Gastroesophageal sphincter (tissue), 4 donors: ENCODE measurements around the gene PRKAR2A. TPM values are rescaled to one million over a fixed set of nuclear protein-coding genes. Genes with fewer than 3 reads are reported as not detected.
"Not testable (repeated sequence)": the region's sequence is repeated elsewhere in the genome, so short reads cannot be mapped to it uniquely, and the experiment has no call there.

Experiments
- ATAC-seq: fragments of 150-250 bp; one replicate; pipeline ENCODE4 v1.9.1; 2016; ENCODE audit warnings: mild to moderate bottlenecking, moderate library complexity
- H3K27ac ChIP-seq, 4 donors: fragments of 200-600 bp; sonication (generic) in 3 of 4; 1 replicate in 3 of 4; 2 replicates in 1 of 4; pipeline ENCODE4 v1.5.1; 2016 to 2019
- H3K27me3 ChIP-seq: fragments of 200-600 bp; sonication (generic); one replicate; pipeline ENCODE4 v1.5.1; 2019
- H3K36me3 ChIP-seq, 2 donors: fragments of 200-600 bp; sonication (generic); one replicate each; pipeline ENCODE4 v1.5.1; 2019; ENCODE audit warnings: control low read depth in 1 of 2
- H3K4me1 ChIP-seq, 3 donors: fragments of 200-600 bp; sonication (generic); 1 replicate in 2 of 3; 2 replicates in 1 of 3; pipeline ENCODE4 v1.5.1; 2016 to 2019; ENCODE audit warnings: control low read depth in 2 of 3
- H3K4me3 ChIP-seq, 2 donors: fragments of 200-600 bp; sonication (generic); one replicate each; pipeline ENCODE4 v1.5.1; 2019; ENCODE audit warnings: mild to moderate bottlenecking in 1 of 2, moderate library complexity in 1 of 2
- H3K9me3 ChIP-seq, 3 donors: fragments of 200-600 bp; sonication (generic); one replicate each; pipeline ENCODE4 v1.5.1; 2017 to 2019; ENCODE audit warnings: control low read depth in 2 of 3
- EP300 ChIP-seq: sonication (generic); formaldehyde crosslinking; IDR thresholded peaks from one replicate; pipeline ENCODE4 v1.6.1; 2017; ENCODE audit warnings: antibody characterized with exemption, mild to moderate bottlenecking
- POLR2A ChIP-seq, 2 donors: fragments of 450-650 bp; IDR thresholded peaks; one replicate each; pipeline ENCODE4 v1.6.1; 2017; ENCODE audit warnings: antibody characterized with exemption in 2 of 2, mild to moderate bottlenecking in 2 of 2, moderate library complexity in 1 of 2
- POLR2AphosphoS5 ChIP-seq: sonication (generic); formaldehyde crosslinking; IDR thresholded peaks from one replicate; pipeline ENCODE4 v1.6.1; 2017; ENCODE audit warnings: antibody characterized with exemption
- WGBS, 2 donors: methylation state at CpG; one replicate each; pipeline ENCODE4 v1.1.5; 2018; ENCODE audit warnings: low coverage in 1 of 2; 5-methylcytosine and 5-hydroxymethylcytosine counted together
- total RNA-seq, 4 donors: library from RNA; depleted of rRNA; stranded (reverse); fragments of >200 nt; gene quantifications; one replicate each; pipeline ENCODE4 v1.1.0, GENCODE V29; 2016
- TF ChIP-seq, protein P1 (sequence below), 4 experiments: fragments of 200-600 bp in 2 of 4; fragments of 450-650 bp in 2 of 4; sonication (generic) in 1 of 4; IDR thresholded peaks; one replicate each; pipeline ENCODE4 v1.5.1; 2017 to 2019; ENCODE audit warnings: antibody characterized with exemption in 4 of 4, mild to moderate bottlenecking in 2 of 4, moderate library complexity in 2 of 4

Gene PRKAR2A
- total RNA-seq, 4 donors from 2014 or later, result 33.7 to 45.0 (median 44.0) TPM

DNA sequence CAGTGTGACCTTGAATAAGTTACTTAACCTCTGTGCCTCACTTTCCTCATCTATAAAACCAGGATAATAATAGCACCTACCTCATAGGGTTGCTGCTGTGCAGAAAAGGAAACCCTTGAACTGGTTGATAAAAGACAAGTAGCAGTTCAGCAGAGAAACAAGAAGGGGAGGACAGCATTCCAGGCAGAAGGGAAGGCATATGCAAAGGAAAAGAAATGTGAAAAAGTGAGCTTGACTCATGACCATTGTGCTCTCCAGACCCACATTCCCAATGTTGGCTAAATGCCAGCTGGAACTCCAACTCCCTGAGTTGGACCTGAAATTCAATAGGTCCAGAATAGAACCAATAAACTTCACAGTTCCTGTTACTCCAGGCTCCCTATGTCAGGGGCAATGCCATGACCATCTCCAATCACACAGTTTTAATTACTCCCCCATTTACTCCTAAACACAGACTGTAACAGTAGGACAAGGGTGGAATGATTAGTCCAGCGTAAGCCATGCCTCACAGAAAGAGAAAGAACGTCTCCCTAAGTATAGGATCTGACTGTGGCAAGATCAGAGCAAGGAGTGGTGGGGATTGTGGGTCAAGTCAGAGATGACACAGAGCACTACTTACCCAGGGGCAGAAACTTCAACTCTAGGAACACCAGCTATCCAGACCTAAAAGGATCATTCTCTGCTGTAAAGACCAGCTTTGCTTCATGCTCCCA lies 26.9 kb downstream of the PRKAR2A start:
- Histone ChIP-seq H3K4me1 (peaks cover 0 to 18% (median 9%) of the 10 kb centered on the region in 3 donors), H3K27me3 (no peaks in the 10 kb centered on the region), H3K4me3 (no peak overlapping the region), H3K27ac (no peak overlapping the region), H3K36me3 (no peaks in the 10 kb centered on the region), H3K9me3 (no peaks in the 10 kb centered on the region)
- TF ChIP-seq POLR2AphosphoS5 (no peak), EP300 (no peak), POLR2A (IDR thresholded peaks at IDR 0.05) (no peak)
- TF ChIP-seq, protein P1, sequence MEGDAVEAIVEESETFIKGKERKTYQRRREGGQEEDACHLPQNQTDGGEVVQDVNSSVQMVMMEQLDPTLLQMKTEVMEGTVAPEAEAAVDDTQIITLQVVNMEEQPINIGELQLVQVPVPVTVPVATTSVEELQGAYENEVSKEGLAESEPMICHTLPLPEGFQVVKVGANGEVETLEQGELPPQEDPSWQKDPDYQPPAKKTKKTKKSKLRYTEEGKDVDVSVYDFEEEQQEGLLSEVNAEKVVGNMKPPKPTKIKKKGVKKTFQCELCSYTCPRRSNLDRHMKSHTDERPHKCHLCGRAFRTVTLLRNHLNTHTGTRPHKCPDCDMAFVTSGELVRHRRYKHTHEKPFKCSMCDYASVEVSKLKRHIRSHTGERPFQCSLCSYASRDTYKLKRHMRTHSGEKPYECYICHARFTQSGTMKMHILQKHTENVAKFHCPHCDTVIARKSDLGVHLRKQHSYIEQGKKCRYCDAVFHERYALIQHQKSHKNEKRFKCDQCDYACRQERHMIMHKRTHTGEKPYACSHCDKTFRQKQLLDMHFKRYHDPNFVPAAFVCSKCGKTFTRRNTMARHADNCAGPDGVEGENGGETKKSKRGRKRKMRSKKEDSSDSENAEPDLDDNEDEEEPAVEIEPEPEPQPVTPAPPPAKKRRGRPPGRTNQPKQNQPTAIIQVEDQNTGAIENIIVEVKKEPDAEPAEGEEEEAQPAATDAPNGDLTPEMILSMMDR (IDR thresholded peaks at IDR 0.05), result no peak
- ATAC-seq, result no peak
- WGBS, 2 donors, result 59 to 60% methylated on average over 1 to 2 of the region's 2 CpGs

DNA sequence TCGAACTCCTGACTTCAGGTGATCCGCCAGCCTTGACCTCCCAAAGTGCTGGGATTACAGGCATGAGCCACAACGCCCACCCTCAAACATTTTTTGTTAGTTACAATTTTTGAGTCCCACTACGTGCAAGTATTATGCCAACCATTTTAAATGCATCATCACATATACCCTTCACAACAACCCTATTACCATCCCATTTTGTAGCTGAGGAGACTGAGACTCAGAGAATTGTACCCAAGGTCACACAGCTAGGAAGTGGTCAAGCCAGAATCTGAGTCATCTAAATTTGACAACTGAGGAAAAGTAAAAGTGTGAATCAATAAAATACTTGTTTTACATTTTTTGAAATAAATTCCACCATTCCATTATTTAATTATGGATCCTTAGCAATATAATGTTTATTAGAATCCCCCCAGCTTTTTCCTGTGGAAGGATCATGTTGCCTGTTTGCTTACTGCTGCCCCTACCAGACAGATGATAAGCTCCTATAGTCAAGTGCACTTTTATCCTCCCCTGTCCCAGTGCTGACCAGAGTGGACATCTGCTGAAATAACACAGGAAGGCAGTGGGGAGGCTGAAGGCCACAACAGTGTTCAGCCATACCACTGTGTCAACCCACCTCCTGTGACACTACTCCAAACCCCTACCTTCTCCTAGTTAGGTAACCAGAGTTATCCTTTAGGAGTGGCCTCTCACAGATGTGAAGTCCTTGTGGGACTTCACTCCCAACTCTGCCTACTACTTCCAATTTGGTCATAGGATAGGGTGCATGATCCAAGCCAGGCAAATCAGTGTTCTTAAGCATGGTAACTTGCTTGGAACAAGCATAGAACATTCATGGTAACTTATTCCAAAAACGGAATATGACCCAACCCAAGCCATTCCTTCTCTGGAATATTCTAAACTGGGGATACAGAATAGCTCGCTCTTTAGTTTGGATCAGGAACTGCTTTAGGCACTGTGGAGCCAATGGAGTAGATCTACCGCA lies 28.1 kb downstream of the PRKAR2A start:
- no peak for ATAC-seq
- WGBS, 2 donors, result 85 to 90% methylated on average over 3 to 6 of the region's 7 CpGs

DNA sequence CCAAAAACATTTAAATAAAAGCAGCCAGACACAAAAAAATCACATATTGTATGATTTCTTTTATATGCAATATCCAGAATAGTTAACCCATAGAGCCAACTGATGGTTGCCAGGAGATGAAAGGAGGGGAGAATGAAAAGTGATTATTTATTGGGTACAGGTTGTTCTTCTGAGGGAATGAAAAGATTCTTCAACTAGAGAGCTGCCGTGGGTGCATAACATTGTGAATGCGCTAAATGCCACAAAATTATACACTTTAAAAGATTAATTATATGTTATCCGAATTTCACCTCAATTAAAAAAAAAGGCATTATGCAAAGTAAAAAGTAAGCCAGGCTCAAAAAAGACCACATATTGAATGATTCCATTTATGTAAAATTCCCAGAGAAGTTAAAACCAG lies 36.1 kb downstream of the PRKAR2A start:
- no peak overlapping the region for H3K27ac ChIP-seq
- H3K4me1 ChIP-seq, result peaks cover 0 to 8% (median 0%) of the 10 kb centered on the region in 3 donors
- no peaks in the 10 kb centered on the region for H3K9me3 ChIP-seq
- no peaks in the 10 kb centered on the region for H3K36me3 ChIP-seq
- no peaks in the 10 kb centered on the region for H3K27me3 ChIP-seq
- TF ChIP-seq POLR2AphosphoS5, result no peak
- TF ChIP-seq POLR2A (IDR thresholded peaks at IDR 0.05), result no peak
- TF ChIP-seq, protein P1 (IDR thresholded peaks at IDR 0.05), result no peak
- no peak for TF ChIP-seq EP300
- 79 to 85% methylated on average over 3 of the region's 3 CpGs for WGBS, 2 donors
- no peak overlapping the region for H3K4me3 ChIP-seq
- no peak for ATAC-seq

More for the DNA sequence above, 28.1 kb downstream of the PRKAR2A start:
- Histone ChIP-seq H3K36me3 (no peaks in the 10 kb centered on the region), H3K27me3 (no peaks in the 10 kb centered on the region), H3K4me1 (peaks cover 0 to 18% (median 9%) of the 10 kb centered on the region in 3 donors), H3K9me3 (no peaks in the 10 kb centered on the region), H3K4me3 (no peak overlapping the region), H3K27ac (no peak overlapping the region)
- TF ChIP-seq POLR2AphosphoS5, result no peak
- TF ChIP-seq, protein P1 (IDR thresholded peaks at IDR 0.05), result no peak
- TF ChIP-seq EP300, result no peak
- TF ChIP-seq POLR2A (IDR thresholded peaks at IDR 0.05), result no peak

DNA sequence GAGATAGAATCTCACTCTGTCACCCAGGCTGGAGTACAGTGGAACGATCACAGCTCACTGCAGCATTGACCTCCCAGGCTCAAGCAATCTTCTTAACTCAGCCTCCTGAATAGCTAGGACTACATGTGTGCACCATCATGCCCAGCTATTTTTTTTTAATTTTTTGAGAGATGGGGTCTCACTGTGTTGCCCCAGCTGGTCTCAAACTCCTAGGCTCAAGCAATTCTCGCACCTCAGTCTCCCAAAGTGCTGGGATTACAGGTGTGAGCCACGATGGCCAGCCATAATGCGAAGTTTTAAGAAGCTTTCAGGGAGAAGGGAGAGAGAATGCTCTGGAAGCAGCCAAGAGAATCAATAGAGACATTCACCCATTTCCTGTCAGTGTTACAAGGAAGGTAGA lies 42.7 kb downstream of the PRKAR2A start:
- 96% methylated on average over 4 of the region's 4 CpGs; no CpG with 5 or more reads in 1 of the 2 donors for whole genome bisulfite sequencing, 2 donors
- Histone ChIP-seq H3K9me3 (no peaks in the 10 kb centered on the region), H3K36me3 (peaks cover 0 to 14% of the 10 kb centered on the region in 2 donors), H3K4me3 (no peak overlapping the region), H3K27me3 (no peaks in the 10 kb centered on the region), H3K27ac (no peak overlapping the region), H3K4me1 (no peaks in the 10 kb centered on the region)
- TF ChIP-seq POLR2AphosphoS5, result no peak
- no peak for TF ChIP-seq POLR2A (IDR thresholded peaks at IDR 0.05)
- TF ChIP-seq EP300, result no peak
- TF ChIP-seq, protein P1 (IDR thresholded peaks at IDR 0.05), result no peak
- no peak for ATAC-seq

DNA sequence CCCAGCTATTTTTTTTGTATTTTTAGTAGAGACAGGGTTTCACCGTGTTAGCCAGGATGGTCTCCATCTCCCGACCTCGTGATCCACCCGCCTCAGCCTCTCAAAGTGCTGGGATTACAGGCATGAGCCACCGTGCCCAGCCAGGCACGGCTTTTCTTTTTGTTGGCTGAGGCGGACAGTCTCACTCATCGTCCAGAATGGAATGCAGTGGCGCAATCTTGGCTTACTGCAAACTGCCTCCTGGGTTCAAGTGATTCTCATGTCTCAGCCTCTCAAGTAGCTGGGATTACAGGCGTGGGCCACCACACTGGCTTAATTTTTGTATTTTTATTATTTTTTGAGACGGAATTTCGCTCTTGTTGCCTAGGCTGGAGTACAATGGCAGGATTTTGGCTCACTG lies 46.8 kb downstream of the PRKAR2A start:
- H3K27ac ChIP-seq, ATAC-seq, H3K9me3 ChIP-seq, H3K4me3 ChIP-seq, H3K27me3 ChIP-seq, H3K4me1 ChIP-seq: not testable (repeated sequence)
- WGBS, 2 donors, result 96 to 100% methylated on average over 7 to 8 of the region's 12 CpGs
- H3K36me3 ChIP-seq, result peaks cover 0 to 14% of the 10 kb centered on the region in 2 donors
